ENCODE results near the gene PTPN3. TPM values are rescaled to one million over a fixed set of nuclear protein-coding genes. Genes with fewer than 3 reads are reported as not detected.
"Not testable (repeated sequence)": the region's sequence is repeated elsewhere in the genome, so short reads cannot be mapped to it uniquely, and the experiment has no call there.

Gene PTPN3
- total RNA-seq, 1 experiment from 2014 or later, result 0.29 TPM

DNA sequence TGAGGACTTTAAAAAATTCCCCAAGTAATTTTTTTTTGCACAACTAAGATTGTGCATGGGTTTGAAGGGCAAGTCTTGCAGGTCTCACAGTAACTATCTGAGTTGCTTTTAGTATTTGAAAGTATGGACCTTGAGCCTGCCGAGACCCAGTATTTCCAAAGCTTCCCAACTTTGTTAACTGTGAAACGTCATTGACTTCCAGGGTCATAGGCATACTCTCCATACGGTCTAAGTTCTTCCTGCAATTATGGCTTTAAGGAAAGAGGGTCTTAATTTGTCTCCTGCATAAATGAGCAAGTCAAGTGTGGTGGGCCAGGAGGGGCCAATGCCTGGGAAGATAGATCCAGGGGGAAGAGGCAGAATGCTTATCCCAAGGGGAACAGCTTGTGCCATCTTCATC, 153.2 kb downstream of the PTPN3 start:
- no peak for DNase-seq (ENCODE audit: low read depth)

- DNase-seq (ENCODE audit: low read depth), result no peak
Measured at GRCh38 chr9:109342878-109343277, 155.2 kb downstream of the PTPN3 start.

DNA sequence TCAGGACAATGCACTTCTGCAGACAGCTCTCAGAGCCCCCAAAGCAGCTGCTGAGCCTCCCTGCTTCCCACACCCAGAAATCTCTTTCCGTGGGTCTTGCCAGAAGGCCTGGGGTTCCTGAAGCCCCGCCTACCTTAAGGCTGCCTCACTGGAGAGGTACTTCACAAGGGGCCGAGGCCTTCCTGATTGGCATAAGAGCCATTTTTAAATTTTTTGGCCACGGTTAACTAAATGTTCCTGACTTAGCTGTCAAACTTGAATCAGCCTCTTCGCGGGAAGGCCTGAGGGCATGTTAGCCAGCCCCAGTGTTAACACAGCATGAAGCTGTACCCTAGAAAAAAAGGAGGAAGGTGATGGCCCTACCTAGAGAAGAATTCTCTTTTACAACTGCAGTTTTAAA, 156.5 kb downstream of the PTPN3 start:
- DNase-seq (ENCODE audit: low read depth), result no peak

GRCh38 chr9:109340979-109341378, 157.1 kb downstream of the PTPN3 start:
- DNase-seq (ENCODE audit: low read depth), result not testable (repeated sequence)

DNA sequence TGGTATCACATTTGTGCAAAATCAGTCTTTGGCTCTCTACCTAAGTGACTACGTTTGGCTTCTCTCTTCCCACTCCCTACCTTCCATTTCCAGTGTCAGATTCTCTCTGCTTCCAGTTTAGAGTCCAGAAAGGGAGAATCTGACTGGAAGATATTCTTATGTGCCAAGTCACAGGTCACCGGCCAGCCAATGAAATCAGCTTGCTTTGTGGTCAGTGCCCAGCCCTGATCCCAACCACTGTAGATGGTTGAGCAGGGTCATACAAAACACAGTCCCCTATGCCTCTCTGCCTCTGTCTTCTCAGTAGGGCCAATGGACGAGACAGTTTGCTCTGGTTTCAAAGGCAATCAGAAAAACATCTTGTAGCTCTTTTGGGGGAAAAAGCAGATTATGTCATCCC, 161.7 kb downstream of the PTPN3 start:
- no peak for DNase-seq (ENCODE audit: low read depth)

GRCh38 chr9:109335929-109336328, 162.2 kb downstream of the PTPN3 start:
- DNase-seq (ENCODE audit: low read depth), result no peak

DNA sequence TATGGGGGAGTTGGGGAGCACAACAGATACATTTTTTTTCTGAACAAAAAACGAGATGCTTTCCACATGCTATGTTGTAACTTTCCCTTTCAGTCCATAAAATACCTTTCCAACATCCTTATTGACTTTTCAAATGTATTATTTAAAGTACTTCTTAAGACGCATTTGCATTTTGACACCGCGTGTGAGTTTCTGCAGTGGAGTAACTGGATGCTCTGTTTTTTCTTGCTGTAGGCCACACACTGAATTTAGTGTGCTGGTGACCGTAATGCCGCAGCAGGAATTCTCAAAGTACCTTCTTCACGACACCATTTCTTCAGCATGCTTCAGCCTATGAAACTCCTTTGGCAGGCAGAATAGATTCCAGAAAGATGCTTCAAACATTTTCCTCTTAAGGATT, 163.0 kb downstream of the PTPN3 start:
- no peak for DNase-seq (ENCODE audit: low read depth)

DNA sequence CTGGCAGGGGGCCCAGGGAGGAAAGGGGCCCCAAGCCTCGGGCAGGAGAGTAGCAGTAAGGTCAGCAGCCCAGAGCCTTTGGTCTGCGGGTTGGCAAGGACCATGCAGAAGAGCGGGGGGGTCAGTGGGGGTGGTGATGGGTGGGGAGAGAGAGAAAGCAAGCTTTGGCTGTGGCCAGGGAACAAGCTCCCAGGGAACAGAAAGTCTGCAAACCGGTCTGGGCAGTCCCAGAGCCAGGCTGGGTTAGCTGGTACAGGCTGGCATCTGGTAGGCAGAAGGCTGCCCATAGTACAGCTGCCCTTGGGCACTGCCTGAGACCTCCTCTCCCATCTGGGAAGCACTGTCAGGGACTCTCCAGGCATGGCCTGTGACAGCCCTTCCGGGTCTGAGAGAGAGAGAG, 166.8 kb downstream of the PTPN3 start:
- no peak for DNase-seq (ENCODE audit: low read depth)

GRCh38 chr9:109329638-109330258, 168.4 kb downstream of the PTPN3 start:
- no peak for DNase-seq (ENCODE audit: low read depth)

GRCh38 chr9:109328978-109329637, 169.0 kb downstream of the PTPN3 start:
- peak; percentile 51 for DNase-seq (ENCODE audit: low read depth)

Other genes starting within 250 kb of the PTPN3 start
- gene EPB41L4B, start 177.2 kb downstream of the PTPN3 start, total RNA-seq (2014; rRNA removed), result 2.1 and 2.4 TPM in 2 replicates

Data from LHCN-M2 (cell line).